Pancreas (tissue), 10 donors: ENCODE data around the gene CDC20. TPM values are rescaled to one million over a fixed set of nuclear protein-coding genes. Genes with fewer than 3 reads are reported as not detected.

ENCODE experiments used
- ATAC-seq, 4 donors: fragments of 200-7000 bp; cut with Tn5 transposase; one replicate each; pipeline versions ENCODE4 v1.8.0 to v1.9.1; 2020; ENCODE audit warnings: mild to moderate bottlenecking in 4 of 4, moderate library complexity in 4 of 4
- DNase-seq, 6 donors: peaks; one replicate each; pipeline ENCODE4 v3.0.0-alpha.2; 2020
- FAIRE-seq: peaks from 2 replicates; lab custom pipeline; 2012; peaks lifted over from hg19 to GRCh38; lab: Jason Lieb, UNC
- H3K27ac ChIP-seq, 4 donors: fragments of 200-600 bp; sonication (generic); 1 replicate in 3 of 4; 2 replicates in 1 of 4; pipeline versions ENCODE4 v1.5.0 to v1.8.0; 2020
- H3K27me3 ChIP-seq, 4 donors: fragments of 200-600 bp; one replicate each; pipeline ENCODE4 v1.8.0; 2021
- H3K36me3 ChIP-seq, 3 donors: fragments of 200-600 bp; sonication (generic) in 1 of 3; one replicate each; pipeline versions ENCODE4 v1.5.0 to v1.8.0; 2020 to 2021
- H3K4me1 ChIP-seq, 3 donors: fragments of 200-600 bp; one replicate each; pipeline ENCODE4 v1.8.0; 2021
- H3K4me3 ChIP-seq, 4 donors: fragments of 200-600 bp; sonication (generic) in 2 of 4; one replicate each; pipeline versions ENCODE4 v1.5.0 to v1.8.0; 2020 to 2021
- H3K9me3 ChIP-seq, 4 donors: fragments of 200-600 bp; one replicate each; pipeline ENCODE4 v1.8.0; 2021
- WGBS, 2 donors: extraction: QIAGEN DNeasy Blood & Tissue Kit; methylation state at CpG; one replicate each; pipeline ENCODE4 v1.1.7; 2013; 5-methylcytosine and 5-hydroxymethylcytosine counted together
- intact Hi-C, 3 donors: fragments of 100-400 bp; cut with DNase I; formaldehyde crosslinking; loops; one replicate each; pipeline versions ENCODE4 v1.11.1 to v1.14.2; 2022
- polyA plus RNA-seq, 2 donors: library from polyadenylated mRNA; stranded (reverse); fragments of 200-250 nt; gene quantifications; one replicate each; pipeline ENCODE4 v1.2.3, GENCODE V29; 2013
- total RNA-seq, 6 donors: library from RNA; stranded (reverse); fragmentation: NEBNext Ultra II Directional in 4 of 6; extraction: Animal tissue kit (Norgen Biotek cat#: 25700) in 4 of 6; gene quantifications; one replicate each; pipeline versions ENCODE4 v1.2.1 to v1.2.4, GENCODE V29; 2021 to 2023
- TF ChIP-seq, protein P1 (sequence below), 4 donors: fragments of 200-600 bp; sonication (generic) in 3 of 4; IDR thresholded peaks; one replicate each; pipeline versions ENCODE4 v1.5.0 to v1.8.0; 2021; ENCODE audit warnings: antibody characterized with exemption in 4 of 4
- donor health status: healthy with polysubstance abuse.
- donor health status: DM: no; HTN: no; CAD: no; lungs with moderate emphysema.
- donor health status: DM: no; HTN: no; CAD: no.
- donor health status: control.
- donor health status: control.
- donor health status: Bipolar disorder and iron deficiency.
- donor health status: DM: yes; HTN: yes; CAD: no.
- donor health status: DM: no; HTN: no; CAD: no.
- donor health status: DM: no; HTN: no; CAD: no.
- donor health status: DM: yes; HTN: yes; CAD: no.

CDC20 gene
- total and polyA plus RNA-seq, 8 donors = 0.12 to 1.8 (median 0.52) TPM

DNA sequence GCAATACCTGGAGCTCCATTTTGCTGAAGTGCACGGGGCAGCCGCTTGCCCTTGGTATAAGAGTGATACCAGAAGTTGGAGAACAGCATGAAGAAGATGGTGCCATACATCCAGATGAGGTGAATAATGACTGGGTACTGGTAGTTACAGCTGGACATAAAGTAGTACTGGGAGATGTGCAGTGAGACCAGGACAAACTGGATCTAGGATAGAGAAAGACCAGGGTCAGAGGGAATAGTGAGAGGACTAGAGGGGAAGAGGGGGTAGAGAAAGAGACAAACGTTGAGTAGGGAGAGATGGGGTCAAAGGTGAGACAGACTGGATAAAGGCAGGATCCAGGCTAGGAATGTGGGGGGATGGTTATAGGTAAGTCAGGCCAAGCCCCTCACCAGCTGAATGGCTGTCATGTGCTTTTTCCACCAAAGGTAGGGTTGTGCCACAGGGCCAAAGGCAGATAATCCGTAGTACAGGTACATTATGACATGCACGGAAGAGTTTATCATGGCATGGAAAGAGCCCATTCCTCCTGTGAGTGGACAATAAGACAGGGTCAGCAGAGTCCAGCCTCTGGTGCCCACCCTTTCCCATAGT, 5.2 kb downstream of the CDC20 start:
- H3K9me3 ChIP-seq = no peaks in the 10 kb centered on the region
- TF ChIP-seq, protein P1, sequence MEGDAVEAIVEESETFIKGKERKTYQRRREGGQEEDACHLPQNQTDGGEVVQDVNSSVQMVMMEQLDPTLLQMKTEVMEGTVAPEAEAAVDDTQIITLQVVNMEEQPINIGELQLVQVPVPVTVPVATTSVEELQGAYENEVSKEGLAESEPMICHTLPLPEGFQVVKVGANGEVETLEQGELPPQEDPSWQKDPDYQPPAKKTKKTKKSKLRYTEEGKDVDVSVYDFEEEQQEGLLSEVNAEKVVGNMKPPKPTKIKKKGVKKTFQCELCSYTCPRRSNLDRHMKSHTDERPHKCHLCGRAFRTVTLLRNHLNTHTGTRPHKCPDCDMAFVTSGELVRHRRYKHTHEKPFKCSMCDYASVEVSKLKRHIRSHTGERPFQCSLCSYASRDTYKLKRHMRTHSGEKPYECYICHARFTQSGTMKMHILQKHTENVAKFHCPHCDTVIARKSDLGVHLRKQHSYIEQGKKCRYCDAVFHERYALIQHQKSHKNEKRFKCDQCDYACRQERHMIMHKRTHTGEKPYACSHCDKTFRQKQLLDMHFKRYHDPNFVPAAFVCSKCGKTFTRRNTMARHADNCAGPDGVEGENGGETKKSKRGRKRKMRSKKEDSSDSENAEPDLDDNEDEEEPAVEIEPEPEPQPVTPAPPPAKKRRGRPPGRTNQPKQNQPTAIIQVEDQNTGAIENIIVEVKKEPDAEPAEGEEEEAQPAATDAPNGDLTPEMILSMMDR (IDR thresholded peaks at IDR 0.05) = no peak
- 78 to 84% methylated on average over 5 of the region's 5 CpGs for WGBS, 2 donors
- peaks cover 0 to 26% (median 5%) of the 10 kb centered on the region in 3 donors for H3K36me3 ChIP-seq
- peaks cover 14 to 18% (median 15%) of the 10 kb centered on the region in 3 donors for H3K4me1 ChIP-seq
- intact Hi-C loops = loop anchor here in 2 of 3 donors (10.0 kb wide), 1 partner anchor 129 kb away; no protein-coding TSS in a partner anchor
- no peak for FAIRE-seq
- no peak overlapping the region for H3K27ac ChIP-seq
- no peak overlapping the region for H3K4me3 ChIP-seq
- ATAC-seq = no peak
- DNase-seq = no peak
- no peaks in the 10 kb centered on the region for H3K27me3 ChIP-seq

- no peaks in the 10 kb centered on the region for H3K9me3 ChIP-seq
- TF ChIP-seq, protein P1 (IDR thresholded peaks at IDR 0.05) = no peak
- peaks cover 0 to 26% (median 5%) of the 10 kb centered on the region in 3 donors for H3K36me3 ChIP-seq
- peaks cover 14 to 18% (median 15%) of the 10 kb centered on the region in 3 donors for H3K4me1 ChIP-seq
- H3K27ac ChIP-seq = peak overlapping the region in 1 of 4 donors; percentile 11
- DNase-seq (no peak), ATAC-seq (no peak), FAIRE-seq (no peak)
- intact Hi-C loops = loop anchor here in 2 of 3 donors (10.0 kb wide), 1 partner anchor 131 kb away; no protein-coding TSS in a partner anchor
- no peaks in the 10 kb centered on the region for H3K27me3 ChIP-seq
- 85 to 86% methylated on average over 2 of the region's 2 CpGs for WGBS, 2 donors
- H3K4me3 ChIP-seq = peak overlapping the region in 1 of 4 donors; percentile 89
Observed at GRCh38 chr1:43365678-43366077, 6.9 kb downstream of the CDC20 start.

DNA sequence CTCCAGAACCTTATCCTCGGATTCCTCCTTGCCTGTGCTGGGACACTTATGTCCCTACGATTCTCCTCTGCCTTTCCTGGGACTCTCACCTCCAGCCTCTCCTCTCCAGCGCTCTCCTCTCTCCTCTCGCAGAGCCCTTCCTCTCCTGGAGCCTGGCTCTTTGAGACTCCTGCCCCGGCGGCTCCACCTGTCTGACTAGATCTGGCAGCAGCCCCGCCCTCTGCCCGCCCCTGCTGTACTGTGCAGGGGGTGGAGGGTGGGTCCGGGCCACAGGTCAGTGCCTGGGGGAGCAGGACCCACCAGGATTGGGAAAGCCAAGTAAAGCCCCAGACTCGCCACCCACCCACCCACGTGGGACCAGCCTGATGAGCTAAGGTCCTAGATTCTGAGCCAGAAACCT, 7.4 kb downstream of the CDC20 start:
- peaks cover 14 to 18% (median 15%) of the 10 kb centered on the region in 3 donors for H3K4me1 ChIP-seq
- H3K4me3 ChIP-seq = peak overlapping the region in 2 of 4 donors; percentile 78 to 89
- intact Hi-C loops = loop anchor here in 2 of 3 donors (10.0 kb wide), 1 partner anchor 131 kb away; no protein-coding TSS in a partner anchor
- peak; percentile 35 to 81 (median 60) for DNase-seq
- TF ChIP-seq, protein P1 (IDR thresholded peaks at IDR 0.05) = no peak
- peak in 2 of 4 donors; percentile 5 to 26 for ATAC-seq
- H3K27ac ChIP-seq = peak overlapping the region in 1 of 4 donors; percentile 11
- FAIRE-seq = no peak
- 23 to 25% methylated on average over 11 of the region's 11 CpGs for WGBS, 2 donors
- peaks cover 0 to 26% (median 5%) of the 10 kb centered on the region in 3 donors for H3K36me3 ChIP-seq
- no peaks in the 10 kb centered on the region for H3K9me3 ChIP-seq
- H3K27me3 ChIP-seq = no peaks in the 10 kb centered on the region

DNA sequence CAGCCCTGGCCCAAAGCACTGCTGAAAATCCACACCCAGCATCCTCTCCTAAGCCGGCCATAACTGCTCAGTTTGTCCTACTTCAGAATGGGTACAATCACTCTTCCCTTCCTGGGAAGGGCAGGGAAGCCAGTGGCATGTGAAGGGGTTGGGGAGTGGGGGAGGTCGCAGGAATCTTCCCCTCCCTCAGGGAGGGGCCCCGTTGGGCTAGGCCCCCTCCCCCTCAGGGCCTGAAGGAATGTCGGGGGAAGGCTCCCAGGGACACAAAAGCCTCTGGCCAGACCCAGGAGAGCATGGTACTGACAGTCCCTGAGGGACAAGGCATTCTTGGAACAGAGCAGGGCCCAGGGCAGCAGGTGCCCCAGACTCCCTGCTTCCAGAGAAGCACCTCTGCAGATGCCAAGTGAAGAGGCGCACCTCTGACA, 7.8 kb downstream of the CDC20 start:
- TF ChIP-seq, protein P1 (IDR thresholded peaks at IDR 0.05) = no peak
- no peaks in the 10 kb centered on the region for H3K9me3 ChIP-seq
- intact Hi-C loops = loop anchor here in 2 of 3 donors (10.0 kb wide), 1 partner anchor 132 kb away; no protein-coding TSS in a partner anchor
- no peaks in the 10 kb centered on the region for H3K27me3 ChIP-seq
- peaks cover 14 to 18% (median 15%) of the 10 kb centered on the region in 3 donors for H3K4me1 ChIP-seq
- ATAC-seq = peak in 1 of 4 donors; percentile 0
- peak overlapping the region; percentile 66 to 96 (median 84) for H3K4me3 ChIP-seq
- peaks cover 0 to 26% (median 5%) of the 10 kb centered on the region in 3 donors for H3K36me3 ChIP-seq
- peak overlapping the region in 3 of 4 donors; percentile 90 to 93 (median 91) for H3K27ac ChIP-seq
- WGBS, 2 donors = 15 to 17% methylated on average over 4 to 5 of the region's 5 CpGs
- DNase-seq = no peak
- FAIRE-seq = no peak
